SKM-1 (cell line): ENCODE data around the gene KANSL3.

ENCODE experiments used
- DNase-seq: peaks from one replicate; lab custom pipeline; 2025; ENCODE audit not compliant: unreplicated experiment; lab: John Stamatoyannopoulos, UW

Gene KANSL3

GRCh38 chr2:96608469-96609455 lies 29.4 kb downstream of the KANSL3 start:
- no peak for DNase-seq

- no peak for DNase-seq
Observed at GRCh38 chr2:96604104-96604503, 34.0 kb downstream of the KANSL3 start.

DNA sequence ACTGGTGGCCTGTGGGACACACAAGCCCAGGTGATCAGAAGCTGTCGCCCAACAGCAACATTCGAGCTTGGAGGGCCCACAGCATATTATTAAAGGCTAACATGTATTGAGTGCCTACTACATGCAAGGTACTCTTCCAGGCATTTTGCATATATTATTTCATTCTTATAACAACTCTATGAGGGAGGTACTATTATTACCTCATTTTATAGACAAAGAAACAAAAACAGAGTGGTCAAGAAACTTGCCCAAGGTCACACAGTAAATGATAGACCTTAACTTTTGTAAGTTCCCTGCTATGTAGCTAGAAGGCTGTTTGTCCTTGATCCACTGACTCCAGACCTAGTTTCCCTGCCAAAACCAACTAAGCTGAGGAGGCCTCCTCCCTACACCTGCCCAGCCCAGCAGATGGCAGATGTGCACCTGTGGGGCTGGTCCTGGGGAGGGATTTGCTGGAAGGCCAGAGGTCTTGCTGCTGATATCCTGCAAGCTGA lies 35.7 kb downstream of the KANSL3 start:
- DNase-seq, result no peak

DNA sequence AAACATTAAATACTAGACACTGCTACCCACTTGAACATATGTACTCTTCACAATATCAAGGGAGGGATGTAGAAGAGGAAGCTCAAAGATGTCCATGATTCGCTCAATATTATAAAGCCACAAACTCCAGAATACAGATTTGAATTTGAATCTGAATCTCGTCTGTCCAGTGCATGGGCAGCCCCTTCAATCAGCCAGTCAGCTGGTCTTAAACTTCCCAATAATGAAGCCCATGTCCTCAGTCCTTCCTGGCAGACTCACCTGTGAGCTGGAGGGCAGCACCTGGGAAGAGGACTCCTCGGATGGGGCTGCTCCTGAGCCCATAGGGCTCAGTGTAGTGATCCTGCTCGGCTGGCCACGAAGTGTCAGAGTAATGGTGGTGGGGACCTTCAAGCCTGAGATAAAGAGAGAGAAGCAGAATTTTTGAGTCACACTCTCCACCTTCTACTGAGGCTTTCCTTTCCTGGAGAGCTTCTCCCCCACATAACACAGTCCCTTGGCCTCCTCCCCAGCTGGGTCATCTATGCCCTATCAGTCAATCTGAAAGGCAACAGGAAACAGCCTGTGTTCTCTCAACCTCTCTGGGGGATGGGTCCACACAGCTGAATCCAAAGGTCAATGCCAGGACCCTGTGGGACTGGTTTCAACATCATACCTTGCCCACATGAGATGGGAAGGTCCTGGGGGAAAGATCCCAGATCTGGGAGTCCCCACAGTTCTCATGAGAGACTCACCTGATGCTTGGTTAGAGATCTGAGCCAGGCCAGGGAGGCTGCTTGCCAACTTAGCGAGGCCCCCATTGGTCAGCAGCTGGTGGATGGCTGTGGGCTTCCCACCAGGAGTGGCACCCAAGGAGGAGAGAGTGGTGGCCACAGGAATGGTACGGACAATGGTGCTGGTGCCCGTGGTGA lies 36.5 kb downstream of the KANSL3 start:
- DNase-seq, result no peak

- DNase-seq, result no peak
Observed at GRCh38 chr2:96599941-96600340, 38.2 kb downstream of the KANSL3 start.

DNA sequence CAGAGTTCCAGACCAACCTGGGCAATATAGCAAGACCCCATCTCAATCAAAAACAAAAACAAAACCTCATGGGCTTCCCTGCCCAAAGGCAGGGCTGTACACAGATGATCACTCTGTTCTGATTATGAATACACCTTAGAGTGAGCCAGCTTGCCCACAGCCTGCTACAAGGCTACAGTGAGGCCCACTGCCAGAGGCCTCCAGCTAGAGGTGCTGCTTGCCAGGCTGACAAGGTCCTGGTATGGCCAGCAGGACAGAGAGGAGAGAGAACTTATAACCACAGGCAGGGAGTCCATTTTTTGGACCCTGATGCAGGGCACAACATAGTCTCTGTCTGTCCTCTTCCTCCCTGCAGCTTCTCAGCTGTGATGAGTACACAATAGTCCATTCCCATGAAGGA lies 41.5 kb downstream of the KANSL3 start:
- no peak for DNase-seq

DNA sequence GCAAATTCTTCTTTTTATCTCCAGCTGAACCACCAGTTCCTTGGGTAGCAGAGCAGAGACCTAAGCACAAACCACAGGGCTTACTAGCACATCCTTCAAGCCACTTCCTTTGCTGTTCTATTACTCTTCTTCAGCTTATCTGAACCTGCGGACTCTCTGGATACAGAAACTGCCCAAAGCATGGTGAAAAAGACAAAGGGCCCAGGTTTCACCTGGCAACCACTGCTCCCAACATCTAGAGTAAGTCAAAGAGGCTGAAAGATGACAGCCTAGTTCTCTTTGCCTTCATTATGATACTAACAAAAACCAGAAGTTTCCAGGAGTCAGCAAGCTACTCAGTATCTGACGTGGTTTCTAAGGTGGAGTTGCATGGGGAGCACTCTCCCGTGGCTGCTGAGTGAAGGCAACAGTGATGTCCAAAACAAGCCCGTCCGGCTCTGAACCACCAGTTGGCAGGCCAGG lies 43.4 kb downstream of the KANSL3 start:
- no peak for DNase-seq

DNA sequence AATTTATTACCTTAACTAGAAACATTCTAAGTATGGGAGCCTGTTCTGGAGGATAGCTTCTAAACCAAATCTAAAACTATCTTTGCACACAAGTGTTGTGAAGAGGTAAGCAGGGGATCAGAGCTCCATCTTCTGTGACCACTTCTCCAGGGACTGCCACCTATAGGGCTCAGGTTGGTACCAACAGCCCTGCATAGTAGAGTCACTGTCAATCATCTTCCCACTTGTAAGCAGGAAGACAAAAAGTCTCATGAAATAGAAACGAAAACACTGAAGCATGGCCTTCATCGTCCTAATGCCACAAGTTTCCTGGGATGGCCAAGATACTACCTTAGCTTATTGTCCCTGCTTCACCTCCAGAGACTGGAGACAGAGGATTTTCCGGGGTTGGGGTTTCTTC lies 43.8 kb downstream of the KANSL3 start:
- no peak for DNase-seq

DNA sequence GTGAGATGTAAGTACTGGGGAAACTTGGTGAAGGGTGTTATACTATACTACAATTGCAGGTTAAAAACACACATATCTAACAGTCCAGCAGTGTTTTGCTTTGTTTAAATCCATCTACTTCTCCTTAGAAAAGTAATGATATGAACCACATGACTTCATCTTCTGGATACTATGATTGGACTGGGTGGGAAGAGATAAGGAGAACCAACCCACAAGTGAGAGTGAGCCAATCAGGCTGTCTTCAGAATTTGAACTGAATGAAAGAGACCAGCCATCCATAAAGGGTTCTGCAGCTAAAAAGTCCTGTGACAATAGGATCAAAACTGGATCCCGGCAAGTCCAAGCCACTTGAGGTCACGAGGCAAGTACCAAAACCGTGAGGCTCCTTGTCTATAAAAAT lies 46.6 kb downstream of the KANSL3 start:
- no peak for DNase-seq

- no peak for DNase-seq
Observed at GRCh38 chr2:96591054-96591453, 47.1 kb downstream of the KANSL3 start.

GRCh38 chr2:96587843-96588242 lies 50.3 kb downstream of the KANSL3 start:
- no peak for DNase-seq

GRCh38 chr2:96584017-96584416 lies 54.1 kb downstream of the KANSL3 start:
- DNase-seq, result no peak

DNA sequence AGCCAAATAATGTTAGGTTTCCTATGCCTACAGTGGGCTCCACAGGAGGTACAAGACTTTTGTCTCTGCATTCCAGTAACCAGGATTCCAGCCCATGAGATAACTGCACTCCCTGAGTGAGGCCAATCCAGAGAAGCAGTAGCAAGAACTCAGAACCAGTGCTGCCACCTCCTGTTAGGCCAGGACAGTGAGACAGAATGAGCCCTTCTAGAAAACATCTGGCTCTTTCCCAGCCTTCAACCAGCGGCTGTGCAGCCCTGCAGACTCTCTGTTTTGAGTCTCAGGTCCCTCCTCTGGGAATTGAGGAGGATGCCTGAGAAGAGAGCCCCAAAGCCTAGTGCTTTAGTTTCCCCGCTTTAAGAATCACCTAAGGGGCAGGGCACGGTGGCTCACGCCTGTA lies 57.3 kb downstream of the KANSL3 start:
- DNase-seq, result no peak

GRCh38 chr2:96579422-96579821 lies 58.7 kb downstream of the KANSL3 start:
- no peak for DNase-seq

DNA sequence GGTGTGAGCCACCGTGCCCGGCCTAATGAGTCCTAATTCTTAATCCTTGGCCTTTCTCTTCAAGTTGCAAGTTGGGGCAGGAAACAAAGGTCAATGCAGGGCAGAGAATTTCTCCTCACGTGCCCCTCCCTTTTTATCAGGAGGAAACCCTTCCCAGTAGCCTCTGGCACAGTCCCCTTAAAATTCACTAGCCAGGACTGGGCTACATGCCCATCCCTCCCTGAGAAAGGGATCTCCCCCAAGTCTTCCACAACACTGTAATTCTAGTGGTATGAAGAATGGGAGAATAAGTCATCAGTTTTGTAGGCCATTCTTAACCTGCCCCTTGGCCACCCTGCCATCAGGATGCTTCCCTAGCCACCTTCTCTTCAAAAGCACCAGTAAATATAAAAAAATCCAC lies 59.4 kb downstream of the KANSL3 start:
- DNase-seq, result no peak

- DNase-seq, result no peak
Observed at GRCh38 chr2:96577501-96577900, 60.6 kb downstream of the KANSL3 start.

DNA sequence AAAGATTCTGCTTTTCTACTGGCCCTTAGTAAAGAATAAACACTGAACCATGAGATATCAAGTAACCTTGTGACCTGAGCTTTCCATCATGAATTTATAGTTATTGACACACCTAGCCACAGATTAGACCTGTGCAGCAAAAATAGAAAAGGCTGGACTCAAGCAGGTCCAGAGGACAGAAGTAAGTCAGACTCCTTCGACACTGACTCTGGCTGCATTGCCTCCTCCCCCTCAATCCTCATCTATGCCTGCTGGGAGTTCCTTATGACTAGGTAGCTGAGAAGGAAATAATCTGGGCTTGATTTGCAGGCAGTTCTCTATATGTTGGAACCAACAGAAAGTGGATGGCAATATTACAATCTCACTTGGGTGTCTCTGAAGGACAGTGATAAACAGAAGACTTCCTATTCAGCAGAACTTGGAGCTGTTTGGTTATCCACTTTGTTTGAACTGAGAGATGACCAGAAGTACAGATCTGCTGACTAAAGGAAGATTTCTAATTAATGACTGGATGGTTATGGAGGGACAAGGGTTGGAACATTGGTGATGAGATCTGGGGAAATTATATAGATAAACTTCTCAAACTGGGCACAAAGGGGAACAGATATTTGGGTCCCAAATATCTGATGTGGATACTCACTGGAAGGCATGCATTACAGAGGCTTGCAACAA lies 62.2 kb downstream of the KANSL3 start:
- DNase-seq, result no peak

- no peak for DNase-seq
Observed at GRCh38 chr2:96574364-96574763, 63.7 kb downstream of the KANSL3 start.

GRCh38 chr2:96568094-96568493 lies 70.0 kb downstream of the KANSL3 start:
- DNase-seq, result no peak

DNA sequence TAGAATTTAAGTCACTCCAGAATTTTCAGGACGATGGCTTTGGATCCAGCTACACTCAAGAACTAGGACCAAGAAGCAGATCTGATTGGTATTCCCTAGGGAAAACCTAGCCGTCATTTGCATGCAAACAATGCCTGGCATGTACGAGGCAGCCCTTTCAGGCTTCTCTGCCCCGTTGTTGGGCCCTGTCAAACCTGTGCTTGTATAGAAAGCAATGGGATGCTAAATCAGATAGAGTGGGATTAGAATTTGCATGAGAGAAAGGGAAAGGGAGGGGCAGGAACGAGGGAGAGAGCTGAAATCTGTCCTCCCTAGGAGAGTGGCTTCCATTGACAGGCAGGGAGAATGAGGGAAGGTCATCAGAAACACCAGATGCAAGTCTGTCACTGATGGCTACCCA lies 73.0 kb downstream of the KANSL3 start:
- no peak for DNase-seq

DNA sequence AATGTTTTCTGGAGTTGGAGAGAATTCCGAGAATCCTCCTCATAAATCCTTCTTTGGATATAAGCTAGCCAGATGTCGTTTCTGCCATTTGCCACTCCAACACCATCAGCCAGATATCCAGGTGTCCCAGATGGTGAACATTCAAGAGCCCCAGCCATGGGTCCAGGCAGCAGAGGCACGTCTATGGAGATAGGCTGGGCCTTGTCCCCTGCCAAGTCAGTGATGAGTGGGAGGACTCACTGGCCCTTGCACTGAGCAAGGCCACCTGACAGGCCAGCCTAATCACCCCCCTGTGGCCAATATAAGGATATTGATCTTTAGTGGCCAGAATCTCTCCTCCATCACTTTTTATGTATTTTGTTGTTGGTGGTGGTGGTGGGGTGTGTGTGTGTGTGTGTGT lies 73.5 kb downstream of the KANSL3 start:
- no peak for DNase-seq
